Hippocampal formation (tissue), 2 donors: Measurements from ENCODE around the gene CHCT1.
"Not testable (repeated sequence)": the region's sequence is repeated elsewhere in the genome, so short reads cannot be mapped to it uniquely, and the experiment has no call there.

Experiments
- DNase-seq, 2 donors: peaks; one replicate each; lab custom pipeline; 2025; lab: John Stamatoyannopoulos, UW

CHCT1 gene

GRCh38 chr17:60398227-60398959 lies 23.9 kb upstream of the CHCT1 start:
- peak in 1 of 2 donors; percentile 13 for DNase-seq

- no peak for DNase-seq
These were observed 20.5 kb upstream of the CHCT1 start for GRCh38 chr17:60401819-60402218.

GRCh38 chr17:60403523-60403810 lies 18.8 kb upstream of the CHCT1 start:
- DNase-seq, result no peak

DNA sequence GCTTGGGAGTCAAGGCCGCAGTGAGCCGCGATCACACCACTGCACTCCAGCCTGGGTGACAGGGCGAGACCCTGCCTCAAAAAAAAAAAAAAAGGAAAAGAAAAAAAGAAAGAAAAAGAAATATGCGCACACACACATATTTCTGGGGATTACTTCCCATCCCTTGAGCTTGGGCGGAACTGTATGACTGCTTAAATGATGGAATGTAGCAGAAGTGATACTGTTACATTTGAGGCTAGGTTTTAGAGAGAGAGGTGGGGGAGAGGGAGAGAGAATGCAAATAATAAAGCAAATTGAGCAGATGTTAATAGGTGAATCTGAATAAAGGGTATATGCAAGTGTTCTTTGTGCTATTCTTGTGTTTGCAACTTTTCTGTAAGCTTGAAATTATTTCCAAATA lies 18.3 kb upstream of the CHCT1 start:
- no peak for DNase-seq

DNA sequence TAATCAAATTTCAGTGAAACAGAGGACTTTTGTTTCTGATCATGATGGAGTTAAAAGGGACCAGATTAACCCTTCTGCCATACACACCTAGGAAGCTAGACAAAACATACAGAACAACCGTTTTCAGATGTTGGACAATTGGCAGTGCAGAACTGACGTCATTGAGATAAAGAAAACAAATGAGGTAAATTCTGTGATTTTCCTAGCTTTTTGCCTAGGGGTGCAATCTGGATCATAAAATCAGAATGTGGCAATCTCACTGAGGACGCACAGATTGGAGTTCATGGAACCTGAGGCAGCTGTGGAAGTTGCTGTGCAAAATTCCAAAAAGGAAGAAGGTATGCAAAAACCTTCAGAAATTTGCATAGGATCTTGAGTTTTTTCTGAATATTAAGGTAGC lies 15.4 kb upstream of the CHCT1 start:
- no peak for DNase-seq

- DNase-seq, result no peak
These were observed 12.3 kb upstream of the CHCT1 start for GRCh38 chr17:60410001-60410400.

- DNase-seq, result no peak
These were observed 9.6 kb upstream of the CHCT1 start for GRCh38 chr17:60412701-60413100.

- DNase-seq, result no peak
These were observed 7.1 kb upstream of the CHCT1 start for GRCh38 chr17:60415146-60415545.

DNA sequence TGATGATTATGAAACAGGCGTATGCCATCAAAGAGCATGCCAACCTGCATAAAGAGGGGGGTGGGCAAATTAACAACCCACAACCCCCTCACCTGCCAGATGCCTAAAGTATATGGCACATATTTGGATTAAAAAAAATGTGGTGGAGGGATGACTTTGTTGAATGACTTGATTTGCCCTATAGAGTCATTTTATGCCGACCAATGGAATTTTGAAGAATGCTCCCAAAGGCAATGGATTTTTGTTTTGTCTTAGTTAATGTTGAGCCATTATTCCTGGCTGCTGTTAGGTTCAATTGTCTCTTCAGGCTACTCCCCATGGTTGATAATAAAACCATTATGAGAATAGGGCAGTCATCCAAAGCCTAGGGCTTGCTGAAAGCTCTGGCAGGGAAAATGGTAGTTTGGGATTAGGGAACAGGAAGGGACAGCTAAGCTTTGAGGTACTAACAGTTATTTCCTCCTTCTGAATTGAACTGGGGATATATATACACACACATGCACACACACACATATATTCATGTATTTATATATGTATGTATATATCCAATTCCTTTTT lies 5.8 kb upstream of the CHCT1 start:
- DNase-seq, result peak; percentile 5 to 91

GRCh38 chr17:60419003-60419402 lies 3.3 kb upstream of the CHCT1 start:
- not testable (repeated sequence) for DNase-seq

DNA sequence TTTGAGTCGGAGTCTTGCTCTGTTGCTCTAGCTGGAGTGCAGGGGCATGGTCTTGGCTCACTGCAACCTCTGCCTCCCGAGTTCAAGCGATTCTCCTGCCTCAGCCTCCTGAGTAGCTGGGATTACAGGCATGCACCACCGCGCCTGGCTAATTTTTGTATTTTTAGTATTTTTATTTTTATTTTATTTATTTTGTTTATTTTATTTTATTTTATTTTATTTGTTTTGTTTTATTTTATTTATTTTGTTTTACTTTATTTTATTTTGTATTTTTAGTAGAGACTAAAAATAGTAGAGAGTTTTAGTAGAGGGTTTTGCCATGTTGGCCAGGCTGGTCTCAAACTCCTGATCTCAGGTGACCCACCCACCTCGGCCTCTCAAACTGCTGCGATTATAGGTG lies 2.4 kb upstream of the CHCT1 start:
- DNase-seq, result not testable (repeated sequence)

GRCh38 chr17:60421273-60422161 lies 772 bp upstream of the CHCT1 start:
- DNase-seq, result peak; percentile 31 to 81

GRCh38 chr17:60423865-60424264 lies 1.6 kb downstream of the CHCT1 start:
- no peak for DNase-seq

- no peak for DNase-seq
These were observed 3.3 kb downstream of the CHCT1 start for GRCh38 chr17:60425626-60426025.

DNA sequence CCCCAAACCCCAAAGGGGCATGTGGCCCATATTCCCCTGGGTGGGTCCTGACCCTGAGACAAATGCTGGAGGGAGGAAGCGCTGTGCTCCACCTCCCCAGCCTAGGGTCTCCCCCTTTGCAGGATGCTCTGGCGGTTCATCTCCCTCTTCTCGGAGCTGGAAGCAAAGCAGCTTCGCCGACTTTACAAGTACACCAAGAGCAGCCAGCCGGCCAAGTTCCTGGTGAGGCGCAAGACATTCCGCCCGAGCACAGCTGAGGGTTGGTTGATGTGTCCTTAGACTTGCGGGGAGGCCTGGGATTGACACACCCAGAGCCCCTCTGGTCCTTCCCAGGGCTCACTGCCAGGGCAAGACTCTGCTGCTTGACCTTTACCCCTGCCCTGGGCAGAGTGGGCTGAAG lies 4.3 kb downstream of the CHCT1 start:
- no peak for DNase-seq

DNA sequence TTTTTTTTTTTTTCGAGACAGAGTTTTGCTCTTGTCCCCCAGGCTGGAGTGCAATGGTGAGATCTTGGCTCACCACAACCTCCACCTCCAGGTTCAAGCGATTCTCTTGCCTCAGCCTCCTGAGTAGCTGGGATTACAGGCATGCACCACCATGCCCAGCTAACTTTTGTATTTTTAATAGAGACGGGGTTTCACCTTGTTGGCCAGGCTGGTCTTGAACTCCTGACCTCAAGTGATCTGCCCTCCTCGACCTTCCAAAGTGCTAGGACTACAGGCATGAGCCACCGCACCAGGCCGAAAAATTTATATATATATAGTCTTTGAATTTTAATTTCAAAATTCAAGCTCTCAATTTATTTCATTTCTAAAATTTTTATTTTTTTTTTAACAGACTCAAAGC lies 6.2 kb downstream of the CHCT1 start:
- DNase-seq, result not testable (repeated sequence)

- DNase-seq, result not testable (repeated sequence)
These were observed 8.3 kb downstream of the CHCT1 start for GRCh38 chr17:60430561-60430960.

- DNase-seq, result not testable (repeated sequence)
These were observed 11.0 kb downstream of the CHCT1 start for GRCh38 chr17:60433021-60433997.

- peak; percentile 59 to 88 for DNase-seq
These were observed 13.2 kb downstream of the CHCT1 start for GRCh38 chr17:60435244-60436167.

GRCh38 chr17:60436676-60437075 lies 14.4 kb downstream of the CHCT1 start:
- DNase-seq, result no peak

DNA sequence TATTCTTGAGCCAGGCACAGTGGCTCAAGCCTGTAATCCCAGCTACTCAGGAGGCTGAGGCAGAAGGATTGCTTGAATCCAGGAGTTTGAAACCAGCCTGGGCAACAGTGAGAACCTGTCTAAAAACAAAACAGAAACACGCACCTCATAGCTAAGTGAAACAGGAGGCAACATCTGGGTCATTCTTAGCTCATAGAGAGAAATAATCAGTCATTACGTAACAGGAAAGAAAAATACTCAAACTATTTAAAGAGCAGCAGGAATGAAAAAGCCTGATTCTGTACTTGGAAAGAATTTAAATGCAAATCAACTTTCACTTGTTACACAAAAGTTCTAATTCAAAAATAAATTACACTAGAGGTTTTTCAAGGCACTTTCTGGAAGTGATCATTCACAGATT lies 17.2 kb downstream of the CHCT1 start:
- no peak for DNase-seq
